Measurements from ENCODE around the gene GFI1B. TPM values are rescaled to one million over a fixed set of nuclear protein-coding genes. Genes with fewer than 3 reads are reported as not detected.

The GFI1B gene
- total and polyA plus RNA-seq, 2 of the 13 experiments (the other 11 are each of a cell fraction or from before 2014, with no cell fraction given), result 0.15 to 0.51 TPM

- no peak for TF ChIP-seq KIAA2018 (CRISPR knock-in tag; IDR thresholded peaks at IDR 0.05; ENCODE audit: borderline replicate concordance)
- TF ChIP-seq REST (IDR thresholded peaks at IDR 0.05; ENCODE audit: borderline replicate concordance in 1 of 2, low read depth in 1 of 2, low read length in 2 of 2), result no peak
- TF ChIP-seq SNRNP70 (IDR thresholded peaks at IDR 0.05; ENCODE audit: low read depth, low read length), result no peak
- TF ChIP-seq ATF2 (CRISPR knock-in tag; IDR thresholded peaks at IDR 0.05), result peak; percentile 86
- TF ChIP-seq GTF3A (CRISPR knock-in tag; conservative IDR thresholded peaks at IDR 0.05), result no peak
- TF ChIP-seq ZBTB33 (CRISPR knock-in tag; IDR thresholded peaks at IDR 0.05), result no peak
- no peak for TF ChIP-seq ZNF629 (CRISPR knock-in tag; conservative IDR thresholded peaks at IDR 0.05)
- no peak for TF ChIP-seq ATM (IDR thresholded peaks at IDR 0.05; ENCODE audit: borderline replicate concordance)
- TF ChIP-seq MED8 (CRISPR knock-in tag; IDR thresholded peaks at IDR 0.05; ENCODE audit: insufficient replicate concordance), result no peak
These were observed 31.7 kb upstream of the GFI1B start (continued) for GRCh38 chr9:132946631-132947295.

Data from HepG2 (cell line).